Osteocyte (in vitro differentiated cells): ENCODE data around the gene WDR20. TPM values are rescaled to one million over a fixed set of nuclear protein-coding genes. Genes with fewer than 3 reads are reported as not detected.

Experiments used
- DNase-seq: peaks from one replicate; pipeline ENCODE4 v3.0.0; 2021; ENCODE audit warnings: mixed read lengths; ENCODE audit not compliant: unreplicated experiment; ENCODE audit errors: extremely low spot score
- H3K27ac Mint-ChIP-seq: one replicate; pipeline ENCODE4 v1.8.0; 2021; ENCODE audit warnings: mild to moderate bottlenecking, mixed read lengths; ENCODE audit not compliant: unreplicated experiment
- H3K27me3 Mint-ChIP-seq: one replicate; pipeline ENCODE4 v1.8.0; 2021; ENCODE audit warnings: mixed read lengths; ENCODE audit not compliant: unreplicated experiment
- H3K36me3 Mint-ChIP-seq: one replicate; pipeline ENCODE4 v1.8.0; 2021; ENCODE audit warnings: mixed read lengths; ENCODE audit not compliant: unreplicated experiment
- H3K4me1 Mint-ChIP-seq: one replicate; pipeline ENCODE4 v1.8.0; 2021; ENCODE audit warnings: mixed read lengths; ENCODE audit not compliant: unreplicated experiment
- H3K4me3 Mint-ChIP-seq: one replicate; pipeline ENCODE4 v1.8.0; 2021; ENCODE audit warnings: mild to moderate bottlenecking, moderate library complexity, mixed read lengths; ENCODE audit not compliant: unreplicated experiment
- H3K9me3 Mint-ChIP-seq: one replicate; pipeline ENCODE4 v1.8.0; 2021; ENCODE audit warnings: mixed read lengths; ENCODE audit not compliant: unreplicated experiment
- total RNA-seq: library from RNA; stranded (reverse); gene quantifications from 2 replicates; pipeline ENCODE4 v1.2.1, GENCODE V29; 2021
- TF ChIP-seq, protein P1 (sequence below): fragments of 200-600 bp; sonication (generic); IDR thresholded peaks from 2 replicates; pipeline ENCODE4 v1.5.0; 2021; ENCODE audit warnings: antibody characterized with exemption, mild to moderate bottlenecking, moderate library complexity

WDR20 gene
- total RNA-seq, 1 donor from 2014 or later: 27.4 TPM

GRCh38 chr14:102195446-102195845 lies 55.7 kb downstream of the WDR20 start:
- Mint-ChIP-seq H3K36me3 (peaks cover 22% of the 10 kb centered on the region), H3K9me3 (no peaks in the 10 kb centered on the region), H3K4me3 (no peak overlapping the region), H3K27me3 (no peaks in the 10 kb centered on the region), H3K4me1 (peaks cover 2% of the 10 kb centered on the region), H3K27ac (no peak overlapping the region)
- TF ChIP-seq, protein P1, sequence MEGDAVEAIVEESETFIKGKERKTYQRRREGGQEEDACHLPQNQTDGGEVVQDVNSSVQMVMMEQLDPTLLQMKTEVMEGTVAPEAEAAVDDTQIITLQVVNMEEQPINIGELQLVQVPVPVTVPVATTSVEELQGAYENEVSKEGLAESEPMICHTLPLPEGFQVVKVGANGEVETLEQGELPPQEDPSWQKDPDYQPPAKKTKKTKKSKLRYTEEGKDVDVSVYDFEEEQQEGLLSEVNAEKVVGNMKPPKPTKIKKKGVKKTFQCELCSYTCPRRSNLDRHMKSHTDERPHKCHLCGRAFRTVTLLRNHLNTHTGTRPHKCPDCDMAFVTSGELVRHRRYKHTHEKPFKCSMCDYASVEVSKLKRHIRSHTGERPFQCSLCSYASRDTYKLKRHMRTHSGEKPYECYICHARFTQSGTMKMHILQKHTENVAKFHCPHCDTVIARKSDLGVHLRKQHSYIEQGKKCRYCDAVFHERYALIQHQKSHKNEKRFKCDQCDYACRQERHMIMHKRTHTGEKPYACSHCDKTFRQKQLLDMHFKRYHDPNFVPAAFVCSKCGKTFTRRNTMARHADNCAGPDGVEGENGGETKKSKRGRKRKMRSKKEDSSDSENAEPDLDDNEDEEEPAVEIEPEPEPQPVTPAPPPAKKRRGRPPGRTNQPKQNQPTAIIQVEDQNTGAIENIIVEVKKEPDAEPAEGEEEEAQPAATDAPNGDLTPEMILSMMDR: no peak
- DNase-seq: no peak

DNA sequence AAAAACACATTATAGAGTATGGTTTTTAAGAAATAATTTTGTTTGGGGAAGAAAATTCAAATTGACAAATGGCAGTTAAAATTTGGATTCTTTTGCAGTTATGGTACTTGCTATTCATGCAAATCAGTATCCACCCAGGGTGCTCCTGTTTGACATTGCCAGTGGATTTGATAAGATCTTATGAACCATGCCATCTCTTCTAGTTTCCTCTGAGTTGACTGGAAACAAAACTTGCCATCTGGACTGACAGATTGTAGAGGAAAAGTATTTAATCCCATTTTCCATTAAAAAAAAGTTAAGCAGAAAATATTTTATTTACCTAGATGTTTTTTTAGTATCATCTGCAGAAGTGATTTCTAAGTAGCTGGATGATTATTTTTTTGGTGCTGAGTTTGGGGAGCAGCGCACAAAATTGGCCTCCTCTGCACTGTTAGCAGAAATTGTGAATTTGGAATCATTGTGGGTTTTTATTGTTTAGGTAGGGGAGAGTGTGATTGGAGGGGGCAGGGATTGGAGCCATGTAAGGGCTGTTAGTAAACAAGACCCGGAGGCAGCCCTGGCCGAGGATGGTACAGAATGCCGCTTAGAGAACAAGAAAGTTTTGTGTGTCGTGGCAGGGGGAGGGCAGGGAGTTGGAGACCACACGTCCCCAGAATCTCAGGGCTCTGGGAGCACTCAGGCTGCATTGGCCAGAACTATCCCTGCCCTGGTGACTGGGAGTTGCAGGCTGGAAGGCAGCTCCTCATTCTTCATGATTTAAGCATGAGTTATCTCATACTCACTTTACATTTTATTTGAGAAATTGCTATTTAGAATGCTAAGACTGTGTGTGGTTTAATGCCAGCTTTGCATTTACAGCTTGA lies 56.6 kb downstream of the WDR20 start:
- TF ChIP-seq, protein P1: no peak
- Mint-ChIP-seq H3K27ac (no peak overlapping the region), H3K27me3 (no peaks in the 10 kb centered on the region), H3K4me3 (no peak overlapping the region), H3K36me3 (peaks cover 22% of the 10 kb centered on the region), H3K9me3 (no peaks in the 10 kb centered on the region), H3K4me1 (peaks cover 2% of the 10 kb centered on the region)
- DNase-seq: peak; percentile 62

DNA sequence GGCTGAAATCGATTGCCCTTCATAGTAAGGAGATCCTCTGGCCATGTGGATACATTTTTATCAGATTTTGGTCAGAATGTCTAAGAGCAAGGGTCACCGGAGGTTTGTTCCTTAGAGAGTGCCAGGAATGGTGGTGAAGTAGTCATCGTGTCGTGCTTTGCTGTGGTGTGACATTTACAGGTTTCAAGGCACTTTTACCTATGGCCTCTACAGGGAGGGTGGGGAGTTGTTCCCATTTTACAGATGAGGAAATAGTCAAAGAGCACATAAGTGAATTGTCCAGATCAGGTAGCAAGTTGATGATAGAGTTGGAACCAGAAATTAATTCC lies 57.2 kb downstream of the WDR20 start:
- no peak for DNase-seq
- H3K27me3 Mint-ChIP-seq: no peaks in the 10 kb centered on the region
- TF ChIP-seq, protein P1: no peak

DNA sequence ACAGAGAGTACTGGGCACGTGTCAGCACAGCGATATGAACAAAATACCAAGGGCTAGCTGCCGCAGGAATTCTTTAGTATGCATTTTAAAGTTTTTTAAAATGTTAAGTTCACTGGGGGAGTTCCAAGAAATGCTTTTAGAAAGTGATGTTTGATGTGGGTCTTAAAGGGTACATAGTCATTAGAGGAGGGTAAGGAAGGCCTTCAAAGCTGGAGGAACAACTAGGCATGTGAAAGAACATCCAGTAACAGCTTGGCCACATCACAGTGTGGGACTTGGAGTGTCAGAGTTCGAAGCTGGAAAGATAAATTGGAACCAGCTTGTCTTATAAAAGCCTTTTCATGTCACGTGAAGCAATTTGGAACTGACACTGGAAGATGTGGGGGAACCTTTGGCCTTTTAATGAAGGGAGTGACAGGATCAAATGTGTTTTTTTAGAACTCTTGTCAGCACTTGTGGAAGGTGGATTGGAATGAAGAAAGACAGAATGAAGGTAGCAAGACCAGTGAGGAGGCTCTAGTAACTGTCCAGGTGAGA lies 57.7 kb downstream of the WDR20 start:
- Mint-ChIP-seq H3K36me3 (peaks cover 22% of the 10 kb centered on the region), H3K9me3 (no peaks in the 10 kb centered on the region), H3K27ac (no peak overlapping the region), H3K27me3 (no peaks in the 10 kb centered on the region), H3K4me3 (no peak overlapping the region), H3K4me1 (peaks cover 2% of the 10 kb centered on the region)
- TF ChIP-seq, protein P1: no peak
- DNase-seq: no peak

More for the DNA sequence above, 57.2 kb downstream of the WDR20 start:
- Mint-ChIP-seq H3K36me3 (peaks cover 22% of the 10 kb centered on the region), H3K4me1 (peaks cover 2% of the 10 kb centered on the region), H3K9me3 (no peaks in the 10 kb centered on the region), H3K4me3 (no peak overlapping the region), H3K27ac (no peak overlapping the region)

- Mint-ChIP-seq H3K4me3 (no peak overlapping the region), H3K9me3 (no peaks in the 10 kb centered on the region), H3K27ac (no peak overlapping the region), H3K36me3 (peaks cover 33% of the 10 kb centered on the region), H3K4me1 (no peaks in the 10 kb centered on the region), H3K27me3 (no peaks in the 10 kb centered on the region)
- no peak for DNase-seq
- TF ChIP-seq, protein P1: no peak
These were observed 61.1 kb downstream of the WDR20 start for GRCh38 chr14:102200690-102201352.
